IPS-15b (cell line): ENCODE results near the gene FAM180A.

ENCODE experiments used
- H3K27me3 ChIP-seq: one replicate; pipeline ENCODE4 v1.6.1; 2013; ENCODE audit warnings: low read length; ENCODE audit not compliant: control insufficient read depth, insufficient read depth
- H3K36me3 ChIP-seq: one replicate; pipeline ENCODE4 v1.6.1; 2013; ENCODE audit warnings: low read length; ENCODE audit not compliant: control insufficient read depth, insufficient read depth
- H3K4me1 ChIP-seq: one replicate; pipeline ENCODE4 v1.6.1; 2013; ENCODE audit warnings: mild to moderate bottlenecking, low read length; ENCODE audit not compliant: control insufficient read depth, insufficient read depth
- H3K4me3 ChIP-seq: one replicate; pipeline ENCODE4 v1.5.1; 2013; ENCODE audit warnings: low read depth, low read length
- H3K9ac ChIP-seq: one replicate; pipeline ENCODE4 v1.6.1; 2013; ENCODE audit warnings: low read depth, mild to moderate bottlenecking, low read length
- H3K9me3 ChIP-seq: one replicate; pipeline ENCODE4 v1.6.1; 2013; ENCODE audit warnings: mild to moderate bottlenecking, low read length; ENCODE audit not compliant: control insufficient read depth, insufficient read depth

Gene FAM180A

GRCh38 chr7:135748770-135749169 lies at the start of gene FAM180A:
Gene FAM180A, minus strand, starts transcription at chr7:135748813. Its CDS starts 233 bp downstream, at chr7:135748580.
- H3K9ac ChIP-seq, result no peak within 1 kb of the TSS
- no peak within 1 kb of the TSS for H3K4me3 ChIP-seq
- H3K9me3 ChIP-seq, result no peaks in the 10 kb centered on the region
- no peaks in the 10 kb centered on the region for H3K36me3 ChIP-seq
- H3K27me3 ChIP-seq, result no peaks in the 10 kb centered on the region
- H3K4me1 ChIP-seq, result peaks cover 10% of the 10 kb centered on the region

- peaks cover 2% of the 10 kb centered on the region for H3K27me3 ChIP-seq
- no peak overlapping the region for H3K9ac ChIP-seq
- no peaks in the 10 kb centered on the region for H3K4me1 ChIP-seq
- no peak overlapping the region for H3K4me3 ChIP-seq
- no peaks in the 10 kb centered on the region for H3K9me3 ChIP-seq
- H3K36me3 ChIP-seq, result no peaks in the 10 kb centered on the region
Observed at GRCh38 chr7:135798095-135798494, 49.5 kb upstream of the FAM180A start.

DNA sequence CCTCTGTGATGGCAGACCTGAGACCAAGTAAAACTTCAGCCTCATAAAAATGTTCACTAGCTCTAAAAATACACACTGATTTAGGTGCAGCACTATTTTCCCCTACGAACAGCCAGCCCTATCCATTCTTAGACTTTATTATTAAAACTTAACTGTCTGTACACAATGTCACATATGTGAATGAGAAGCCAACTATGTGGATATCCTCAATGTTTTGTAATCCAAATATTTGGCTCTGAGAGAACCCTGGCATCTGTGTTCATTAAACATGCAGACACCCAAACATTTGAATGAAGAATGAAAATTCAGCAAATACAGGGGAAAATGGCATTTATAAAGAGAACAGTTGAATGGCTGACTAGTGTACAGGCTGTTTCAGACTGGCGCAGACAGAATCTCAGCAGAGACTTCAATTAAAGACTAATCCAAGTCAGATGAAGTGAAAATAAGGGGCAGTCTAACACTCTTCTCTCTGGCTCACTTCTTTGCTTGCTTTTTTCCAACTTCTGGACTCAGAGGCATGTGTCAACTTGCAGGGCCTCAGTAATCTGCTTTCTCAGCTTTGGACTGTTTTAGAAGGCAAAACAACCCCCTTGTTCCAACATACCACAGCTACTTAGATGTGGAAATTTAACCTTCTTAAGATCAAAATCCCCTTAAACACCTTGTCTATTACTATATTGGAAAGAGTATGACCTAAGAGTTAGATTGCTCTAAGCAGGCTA lies 47.4 kb upstream of the FAM180A start:
- Histone ChIP-seq H3K4me1 (no peaks in the 10 kb centered on the region), H3K4me3 (no peak overlapping the region), H3K36me3 (no peaks in the 10 kb centered on the region), H3K27me3 (peaks cover 2% of the 10 kb centered on the region), H3K9me3 (no peaks in the 10 kb centered on the region), H3K9ac (no peak overlapping the region)

DNA sequence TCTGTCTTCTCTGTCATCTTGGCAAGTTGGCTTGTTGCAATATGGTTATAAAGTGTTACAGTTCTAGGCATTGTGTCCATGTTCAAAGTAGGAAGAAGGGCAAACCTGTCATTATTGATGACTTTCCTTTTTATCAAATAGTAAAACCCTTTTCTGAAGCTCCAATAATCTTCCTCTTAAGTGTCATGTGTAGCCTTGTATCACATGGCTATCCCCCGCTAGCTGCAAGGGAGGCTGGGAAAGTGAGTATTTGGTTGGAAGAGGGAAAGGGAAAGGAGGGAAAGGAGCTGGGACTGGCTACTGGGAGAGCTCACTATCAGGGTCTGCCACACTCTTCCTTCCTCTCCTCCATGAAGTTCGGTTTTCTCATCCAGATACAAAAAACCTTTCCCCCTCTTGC lies 45.2 kb upstream of the FAM180A start:
- H3K4me3 ChIP-seq, result no peak overlapping the region
- no peaks in the 10 kb centered on the region for H3K36me3 ChIP-seq
- H3K27me3 ChIP-seq, result no peaks in the 10 kb centered on the region
- no peaks in the 10 kb centered on the region for H3K9me3 ChIP-seq
- H3K4me1 ChIP-seq, result no peaks in the 10 kb centered on the region
- H3K9ac ChIP-seq, result no peak overlapping the region

DNA sequence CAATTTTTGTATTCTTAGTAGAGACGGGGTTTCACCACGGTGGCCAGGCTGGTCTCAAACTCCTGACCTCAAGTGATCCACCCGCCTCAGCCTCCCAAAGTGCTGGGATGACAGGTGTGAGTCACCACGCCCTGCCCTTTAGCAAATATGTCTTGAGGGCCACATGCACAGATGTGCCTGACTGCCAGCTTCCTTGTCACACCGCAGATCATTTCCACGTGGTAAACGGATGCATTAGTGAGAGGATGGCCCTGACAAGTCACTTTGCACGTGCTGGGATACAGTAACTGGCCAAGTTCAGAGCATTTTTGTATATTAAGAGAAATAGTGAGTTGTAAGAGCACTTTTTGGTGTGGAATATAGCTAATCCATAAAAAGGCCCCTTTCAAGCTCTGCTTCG lies 44.3 kb upstream of the FAM180A start:
- Histone ChIP-seq H3K9ac (no peak overlapping the region), H3K9me3 (no peaks in the 10 kb centered on the region), H3K36me3 (no peaks in the 10 kb centered on the region), H3K4me3 (no peak overlapping the region), H3K4me1 (no peaks in the 10 kb centered on the region), H3K27me3 (no peaks in the 10 kb centered on the region)

DNA sequence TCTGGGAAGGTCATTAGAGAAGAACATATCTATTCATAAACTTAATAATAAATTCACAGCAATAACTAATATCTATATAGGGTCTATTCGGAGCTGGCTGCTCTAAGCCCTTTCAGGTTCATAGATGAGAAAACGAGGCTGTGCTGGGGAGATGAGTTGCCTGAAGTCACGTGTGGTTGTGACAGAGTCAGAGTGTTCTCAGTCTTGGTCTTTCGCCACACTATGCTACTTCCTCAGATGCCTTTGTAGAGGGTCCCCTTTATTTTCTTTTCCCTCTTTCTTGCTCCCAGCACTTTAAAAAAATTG lies 43.7 kb upstream of the FAM180A start:
- Histone ChIP-seq H3K27me3 (no peaks in the 10 kb centered on the region), H3K4me3 (no peak overlapping the region), H3K4me1 (no peaks in the 10 kb centered on the region), H3K9me3 (no peaks in the 10 kb centered on the region), H3K36me3 (no peaks in the 10 kb centered on the region), H3K9ac (no peak overlapping the region)

DNA sequence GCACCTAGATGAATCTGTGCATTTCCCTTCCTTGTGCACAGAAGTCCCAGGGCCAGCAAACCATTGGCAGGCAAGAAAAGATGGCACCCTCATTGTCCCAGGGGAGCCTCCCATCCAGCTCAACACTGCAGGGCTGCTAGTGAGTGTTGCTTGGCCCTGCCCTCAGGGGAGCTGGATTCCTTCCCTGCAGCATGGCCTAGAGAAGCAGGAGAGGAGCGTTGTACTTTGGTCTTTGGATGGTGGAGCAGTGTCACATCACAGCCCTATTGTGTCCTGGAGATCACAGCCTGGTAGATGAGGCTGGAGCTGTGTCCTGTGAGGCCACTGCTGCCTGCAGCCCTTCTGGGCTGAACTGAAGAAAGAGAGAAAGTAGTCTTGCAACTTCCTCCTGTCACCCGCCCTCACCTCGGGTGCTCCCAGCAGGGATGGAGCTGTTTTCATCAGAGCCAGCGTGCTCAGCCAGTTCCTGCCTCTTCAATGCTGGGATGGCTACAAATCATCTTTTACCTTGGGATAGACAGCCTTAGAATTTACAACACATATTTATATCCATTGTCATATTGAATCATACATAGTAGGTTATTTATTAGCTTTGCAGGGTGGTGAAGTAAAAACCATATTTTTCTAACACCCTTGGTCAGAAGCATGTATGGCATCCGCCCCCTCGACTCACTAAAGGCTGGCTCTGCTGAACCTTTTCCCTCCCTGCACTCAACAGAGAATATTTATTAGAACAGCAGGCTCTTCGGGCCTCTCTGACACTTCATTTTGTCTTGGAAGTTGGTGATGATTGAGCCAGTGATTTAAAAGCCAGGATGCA lies 43.1 kb upstream of the FAM180A start:
- no peak overlapping the region for H3K4me3 ChIP-seq
- H3K36me3 ChIP-seq, result no peaks in the 10 kb centered on the region
- H3K27me3 ChIP-seq, result no peaks in the 10 kb centered on the region
- H3K9me3 ChIP-seq, result no peaks in the 10 kb centered on the region
- H3K9ac ChIP-seq, result no peak overlapping the region
- no peaks in the 10 kb centered on the region for H3K4me1 ChIP-seq

- no peaks in the 10 kb centered on the region for H3K9me3 ChIP-seq
- H3K36me3 ChIP-seq, result no peaks in the 10 kb centered on the region
- H3K4me3 ChIP-seq, result no peak overlapping the region
- H3K9ac ChIP-seq, result no peak overlapping the region
- H3K4me1 ChIP-seq, result no peaks in the 10 kb centered on the region
- H3K27me3 ChIP-seq, result no peaks in the 10 kb centered on the region
Observed at GRCh38 chr7:135790371-135790977, 41.9 kb upstream of the FAM180A start.

- Histone ChIP-seq H3K4me3 (no peak overlapping the region), H3K9me3 (no peaks in the 10 kb centered on the region), H3K4me1 (no peaks in the 10 kb centered on the region), H3K36me3 (no peaks in the 10 kb centered on the region), H3K9ac (no peak overlapping the region), H3K27me3 (no peaks in the 10 kb centered on the region)
Observed at GRCh38 chr7:135789956-135790355, 41.3 kb upstream of the FAM180A start.

DNA sequence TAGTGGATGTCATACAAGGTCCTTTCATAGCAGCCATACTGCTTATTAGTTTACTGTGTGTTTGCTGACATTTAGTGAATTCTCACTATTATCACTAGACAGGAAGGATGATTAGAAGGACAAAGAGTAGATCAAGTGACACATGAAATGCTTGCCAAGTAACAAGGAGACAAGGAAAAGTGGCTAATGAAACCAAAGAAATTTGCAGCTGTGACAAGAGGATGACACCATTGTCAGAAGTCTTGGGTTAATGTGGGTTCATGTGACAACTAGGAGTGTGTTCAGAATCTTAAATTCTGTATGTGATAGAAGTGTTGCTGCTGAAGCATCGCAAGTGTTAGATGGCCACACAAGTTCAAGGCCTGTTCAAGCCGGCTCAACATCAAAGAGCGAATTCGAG lies 40.8 kb upstream of the FAM180A start:
- Histone ChIP-seq H3K4me3 (no peak overlapping the region), H3K36me3 (no peaks in the 10 kb centered on the region), H3K27me3 (no peaks in the 10 kb centered on the region), H3K4me1 (no peaks in the 10 kb centered on the region), H3K9me3 (no peaks in the 10 kb centered on the region), H3K9ac (no peak overlapping the region)

GRCh38 chr7:135786911-135787310 lies 38.3 kb upstream of the FAM180A start:
- Histone ChIP-seq H3K4me1 (no peaks in the 10 kb centered on the region), H3K4me3 (no peak overlapping the region), H3K9me3 (no peaks in the 10 kb centered on the region), H3K36me3 (no peaks in the 10 kb centered on the region), H3K27me3 (no peaks in the 10 kb centered on the region), H3K9ac (no peak overlapping the region)

- Histone ChIP-seq H3K4me3 (no peak overlapping the region), H3K27me3 (no peaks in the 10 kb centered on the region), H3K9me3 (no peaks in the 10 kb centered on the region), H3K9ac (no peak overlapping the region), H3K4me1 (no peaks in the 10 kb centered on the region), H3K36me3 (no peaks in the 10 kb centered on the region)
Observed at GRCh38 chr7:135785065-135785464, 36.5 kb upstream of the FAM180A start.
